Hematopoietic multipotent progenitor cell treated with erythropoietin and hydrocortisone succinate and interleukin-3 and kit ligand, for 8 days (in vitro differentiated cells): ENCODE data around the gene CAMTA1.

ENCODE experiments used
- DNase-seq: peaks from one replicate; pipeline ENCODE4 v3.0.0-alpha.2; 2015

The CAMTA1 gene

GRCh38 chr1:7454052-7454815, 669.0 kb downstream of the CAMTA1 start:
- DNase-seq: peak; percentile 4

- DNase-seq: no peak
Observed at GRCh38 chr1:7454895-7455784, 669.9 kb downstream of the CAMTA1 start.

DNA sequence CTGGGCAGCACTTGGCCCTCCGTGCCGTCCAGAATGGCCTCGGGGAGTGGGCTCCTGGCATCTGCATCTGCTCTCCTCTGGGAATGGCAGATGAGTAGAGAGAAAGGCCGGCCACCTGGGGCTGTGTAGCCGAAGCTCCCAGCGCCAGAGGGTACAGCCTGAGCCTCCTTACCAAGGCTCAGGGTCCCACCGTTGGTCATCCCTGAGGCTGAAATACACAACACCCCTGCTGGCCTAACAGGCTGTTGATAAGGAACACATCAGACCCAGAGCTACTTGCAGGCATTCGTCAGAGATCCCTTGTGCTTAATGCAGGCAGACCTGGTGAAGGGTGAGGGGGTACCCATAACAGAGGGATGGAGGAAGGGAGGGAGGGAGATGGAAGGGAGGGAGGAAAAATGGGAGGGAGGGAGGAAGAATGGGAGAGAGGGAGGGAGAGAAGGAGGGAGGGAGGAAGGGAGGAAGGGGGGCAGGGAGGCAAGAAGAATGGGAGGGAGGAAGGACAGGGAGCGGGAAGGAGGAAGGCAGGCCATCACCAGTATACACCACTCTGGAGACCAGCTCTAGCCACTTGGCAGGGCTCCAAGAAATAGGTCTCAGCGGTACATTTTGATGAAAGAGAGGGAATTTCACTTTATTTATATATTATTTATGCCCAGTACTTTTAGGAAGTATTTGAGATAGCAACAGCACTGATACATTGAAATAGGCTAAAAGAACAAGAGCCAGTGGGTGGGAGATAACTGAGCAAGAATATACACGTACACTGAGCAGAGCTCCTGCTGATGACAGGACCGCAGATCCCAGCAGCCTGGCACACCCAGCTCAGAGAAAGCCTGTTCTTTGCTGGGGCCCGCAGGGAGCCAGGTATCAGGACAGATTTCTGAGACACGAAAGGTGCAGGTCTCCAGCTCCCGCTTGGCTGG, 670.8 kb downstream of the CAMTA1 start:
- no peak for DNase-seq

DNA sequence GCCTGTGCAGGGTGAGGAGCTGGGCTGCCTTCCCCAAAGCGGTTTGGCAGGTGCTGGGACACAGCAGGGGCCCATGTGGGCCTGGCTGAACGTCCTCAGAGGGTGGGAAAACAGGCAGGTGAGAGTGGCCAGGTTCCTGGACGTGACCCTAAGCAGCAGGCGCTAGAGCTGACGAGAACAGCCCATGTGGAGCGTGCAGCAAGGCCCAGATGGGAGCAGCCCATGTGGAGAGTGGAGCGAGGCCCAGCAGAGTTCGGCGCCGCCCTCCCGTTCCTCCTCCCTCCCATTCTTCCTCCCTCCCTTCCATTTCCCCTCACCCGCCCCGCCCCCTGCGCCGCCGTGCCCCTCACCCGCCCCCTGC, 671.4 kb downstream of the CAMTA1 start:
- DNase-seq: no peak

- no peak for DNase-seq
Observed at GRCh38 chr1:7457811-7458210, 672.6 kb downstream of the CAMTA1 start.

DNA sequence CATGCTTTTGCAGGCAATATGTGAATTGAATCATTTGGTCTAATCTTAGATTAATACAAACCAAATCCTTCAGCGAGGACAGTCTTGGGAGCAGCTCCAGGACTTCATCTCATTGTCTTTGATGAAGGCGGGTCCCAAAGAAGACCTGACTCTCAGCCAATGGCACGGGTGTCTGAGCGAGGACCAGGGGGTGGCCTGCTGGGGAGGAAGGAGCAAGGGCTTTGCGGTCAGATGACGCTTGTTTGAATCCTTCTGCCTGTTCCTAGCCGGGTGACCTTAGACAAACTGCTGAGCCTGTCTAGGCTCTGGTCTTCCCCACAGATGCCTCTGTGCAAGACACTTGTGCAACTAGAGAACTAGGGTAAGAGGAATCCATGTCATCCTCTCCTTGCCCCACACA, 673.7 kb downstream of the CAMTA1 start:
- no peak for DNase-seq

GRCh38 chr1:7459914-7460313, 674.7 kb downstream of the CAMTA1 start:
- no peak for DNase-seq

- no peak for DNase-seq
Observed at GRCh38 chr1:7460807-7461206, 675.6 kb downstream of the CAMTA1 start.

DNA sequence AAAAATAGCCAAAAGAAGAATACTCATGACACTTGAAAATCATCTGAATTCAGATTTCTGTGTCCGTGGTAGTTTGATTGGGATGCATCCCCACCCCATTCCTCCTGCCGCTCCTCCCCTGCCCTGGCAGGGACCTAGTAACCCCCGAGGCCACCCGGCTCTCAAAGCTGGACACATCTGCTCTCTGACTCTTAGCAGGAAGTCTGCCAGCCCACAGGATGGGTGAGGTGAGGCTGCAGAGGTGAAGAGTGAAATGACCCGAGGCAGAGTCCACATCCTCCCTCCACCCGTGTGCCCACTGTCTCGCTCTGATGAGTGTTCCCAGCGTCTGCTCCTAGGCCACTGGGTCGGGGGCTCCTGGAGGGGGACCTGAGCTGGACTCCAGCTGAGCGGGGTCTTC, 677.4 kb downstream of the CAMTA1 start:
- no peak for DNase-seq

- DNase-seq: no peak
Observed at GRCh38 chr1:7463526-7463925, 678.3 kb downstream of the CAMTA1 start.

- DNase-seq: no peak
Observed at GRCh38 chr1:7464736-7465135, 679.5 kb downstream of the CAMTA1 start.

- DNase-seq: no peak
Observed at GRCh38 chr1:7467476-7468175, 682.4 kb downstream of the CAMTA1 start.

GRCh38 chr1:7468248-7468647, 683.0 kb downstream of the CAMTA1 start:
- no peak for DNase-seq

DNA sequence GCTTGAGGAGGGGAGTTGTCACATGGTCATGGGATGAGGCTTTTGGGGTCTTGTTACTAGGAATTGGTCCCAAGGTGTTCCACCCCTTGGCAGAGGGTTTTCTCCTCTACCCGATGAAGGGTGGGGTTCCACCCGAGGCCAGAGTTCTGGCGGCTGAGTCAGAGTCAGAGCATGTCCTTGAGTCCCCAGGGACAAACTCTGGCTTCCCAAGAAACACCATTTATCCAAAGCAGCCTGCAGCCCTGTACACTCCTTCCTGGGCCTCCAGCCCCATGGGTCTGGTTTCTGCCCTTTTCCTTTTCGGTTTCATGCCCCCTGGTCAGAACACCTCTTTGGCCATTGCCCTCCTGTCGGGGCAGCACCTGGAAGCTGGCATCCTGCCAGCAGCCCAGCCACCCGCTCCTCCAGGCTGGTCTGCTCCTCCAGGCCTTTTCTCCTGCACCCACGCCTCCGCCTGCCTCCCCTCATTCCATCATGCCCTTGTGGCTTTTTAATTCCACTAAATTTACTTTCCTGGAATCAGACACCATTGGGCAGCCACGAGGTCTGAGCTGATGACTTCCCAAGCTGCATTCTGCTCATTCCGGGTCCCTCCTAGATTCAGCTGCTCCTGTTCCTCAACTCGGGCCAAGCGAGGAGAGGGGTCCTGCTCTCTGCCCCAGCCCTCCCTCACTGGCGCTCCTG, 684.1 kb downstream of the CAMTA1 start:
- no peak for DNase-seq

DNA sequence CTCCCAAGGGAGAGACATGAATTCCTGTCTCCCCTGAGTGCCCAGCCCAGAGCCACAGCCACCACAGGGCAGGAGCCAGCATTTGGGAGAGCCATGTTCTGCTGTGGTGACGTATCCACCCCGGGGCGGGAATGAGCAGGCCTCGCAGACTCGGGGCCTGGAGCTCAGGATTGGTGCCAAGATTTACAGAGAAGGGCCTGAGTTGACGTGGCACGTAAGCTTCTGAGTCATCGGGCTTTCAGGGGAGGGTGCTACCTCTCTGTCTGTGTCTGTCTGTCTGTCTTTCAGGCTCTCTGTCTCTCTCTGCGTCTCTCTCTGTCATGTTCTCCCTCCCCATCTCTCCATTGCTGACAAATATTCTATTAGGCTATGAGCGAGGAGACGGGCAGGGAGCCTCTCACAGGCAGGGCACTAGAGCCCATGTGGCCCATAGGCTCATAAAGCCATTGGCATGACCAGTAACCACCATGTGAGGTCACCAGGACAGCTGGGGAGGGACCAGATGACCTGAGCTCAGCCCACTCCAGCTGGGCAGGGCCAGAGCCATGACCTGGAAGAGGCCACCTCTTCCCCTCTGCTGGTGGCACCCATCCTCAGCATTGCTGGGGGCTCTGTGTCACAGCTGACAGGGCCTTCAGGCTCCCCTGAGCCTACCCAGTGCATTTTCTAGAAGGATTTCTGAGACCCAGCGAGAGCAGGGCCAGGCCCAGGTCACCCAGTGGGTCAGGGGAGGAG, 685.8 kb downstream of the CAMTA1 start:
- DNase-seq: no peak

DNA sequence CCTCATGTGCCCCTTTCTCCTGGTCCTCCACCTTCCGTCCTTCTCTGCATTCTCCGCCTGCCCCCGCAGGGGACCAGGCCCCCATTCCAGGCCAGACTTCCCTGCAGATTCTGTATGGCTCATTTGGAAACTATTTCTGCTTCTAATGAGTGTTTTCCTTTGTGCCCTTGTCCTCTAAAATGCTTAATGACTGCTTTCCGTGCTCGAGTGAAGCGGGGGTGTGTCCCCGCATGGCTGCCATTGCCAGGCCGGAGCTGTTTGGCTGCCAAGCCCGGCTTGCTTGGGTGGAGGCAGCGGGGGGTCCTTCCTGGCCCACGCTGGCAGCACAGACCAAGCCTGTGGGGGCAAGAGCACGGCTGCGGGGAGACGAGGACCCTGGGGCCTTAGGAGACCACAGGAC, 686.6 kb downstream of the CAMTA1 start:
- DNase-seq: no peak

DNA sequence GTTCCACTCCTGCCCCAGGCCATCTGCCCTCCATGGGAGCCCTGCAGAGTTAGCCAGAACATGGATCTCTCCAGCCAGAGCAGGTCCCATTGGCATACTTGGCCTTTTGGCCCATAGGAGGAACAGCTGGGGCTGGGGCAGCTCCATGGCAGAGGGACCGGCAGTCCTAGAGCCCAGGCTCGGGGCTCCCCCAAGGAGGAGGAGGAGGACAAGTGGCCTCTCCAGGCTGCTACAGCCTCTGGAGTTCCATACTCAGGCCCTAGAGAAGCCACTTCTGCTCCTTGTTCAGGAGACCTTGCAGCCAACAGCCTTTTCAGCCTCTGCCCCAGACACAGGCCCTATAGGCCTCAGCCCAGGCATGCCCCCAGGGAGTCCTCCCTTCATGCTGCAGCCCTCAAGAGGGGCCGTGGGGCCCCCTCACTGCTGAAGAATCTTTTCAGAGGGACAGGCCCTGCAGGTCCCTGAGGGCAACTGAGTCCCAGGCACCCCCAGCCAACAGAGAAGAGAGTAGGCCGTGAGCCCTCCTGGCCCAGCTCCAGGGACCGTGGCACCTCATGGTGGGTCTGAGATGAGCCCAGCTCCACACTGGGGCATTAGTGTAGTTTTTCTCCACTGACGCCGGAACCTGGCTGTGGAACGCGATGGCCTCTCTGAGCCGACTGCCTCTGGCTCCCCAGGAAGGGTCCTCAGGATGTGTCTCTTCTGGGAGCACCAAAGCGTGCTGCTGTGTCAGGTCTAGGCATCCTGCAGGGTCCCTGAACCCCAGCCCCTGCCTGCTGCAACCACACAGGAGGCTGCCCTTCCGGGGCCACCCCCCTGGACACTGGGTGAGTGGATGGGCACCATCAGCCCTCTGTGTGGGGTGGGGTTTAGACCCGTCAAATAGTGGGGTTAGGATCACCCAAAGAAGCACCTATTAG, 688.2 kb downstream of the CAMTA1 start:
- no peak for DNase-seq

DNA sequence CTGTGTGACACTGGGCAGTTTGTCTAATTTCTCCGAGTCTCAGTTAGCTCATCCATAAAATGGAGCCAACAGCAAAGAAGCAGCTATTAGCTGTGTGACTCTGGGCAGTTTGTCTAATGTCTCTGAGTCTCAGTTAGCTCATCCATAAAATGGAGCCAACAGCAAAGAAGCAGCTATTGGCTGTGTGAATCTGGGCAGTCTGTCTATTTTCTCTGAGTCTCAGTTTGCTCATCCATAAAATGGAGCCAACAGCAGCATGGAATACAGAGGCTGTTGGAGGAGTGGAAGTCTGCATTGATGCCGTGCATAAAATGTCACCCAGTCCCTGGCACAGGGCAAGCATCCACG, 688.9 kb downstream of the CAMTA1 start:
- no peak for DNase-seq

DNA sequence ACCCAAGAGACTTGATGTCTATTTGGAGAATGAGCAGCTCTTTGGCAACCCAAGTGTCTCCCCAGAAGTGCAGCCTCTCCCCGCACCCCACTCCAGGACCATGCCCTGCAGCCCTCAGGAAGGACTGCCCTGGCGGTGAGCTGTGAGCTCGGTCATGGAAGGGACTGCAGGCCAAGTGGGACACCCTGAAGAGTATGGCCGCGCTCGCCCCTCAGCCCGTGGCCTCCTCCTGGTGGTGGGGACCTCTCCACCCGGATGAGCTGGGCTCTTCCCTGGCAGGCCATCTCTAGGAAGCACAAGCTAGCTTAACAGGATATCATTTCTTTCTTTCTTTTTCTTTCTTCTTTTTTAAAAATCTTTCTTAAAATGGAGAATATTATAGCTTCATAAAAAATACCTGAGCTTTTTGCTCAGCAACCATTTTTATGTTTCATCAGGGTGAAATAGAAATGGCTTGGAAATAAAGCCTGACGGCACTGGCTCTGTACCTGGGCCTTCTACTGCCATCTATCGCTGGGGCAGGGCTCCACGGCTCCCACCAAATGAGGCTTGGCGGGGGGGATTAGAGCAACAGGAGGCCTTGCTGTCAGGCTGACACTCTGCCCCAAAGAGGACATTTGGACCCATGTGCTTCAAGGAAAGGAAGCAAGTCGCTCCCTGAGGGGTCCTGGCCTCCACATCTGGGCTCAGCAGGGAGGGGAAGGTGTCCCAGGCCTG, 689.7 kb downstream of the CAMTA1 start:
- no peak for DNase-seq
